GM12878 (cell line): Measurements from ENCODE around the gene LIX1L. TPM values are rescaled to one million over a fixed set of nuclear protein-coding genes. Genes with fewer than 3 reads are reported as not detected.
A peak's percentile ranks its signal among the peaks of the same experiment; 100 is the strongest.

Experiments
- EGR1 ChIP-seq, 2 experiments: IDR thresholded peaks; 1 replicate in 1 of 2; 2 replicates in 1 of 2; pipeline ENCODE4 v1.6.1; 2011 to 2012; ENCODE audit warnings: low read depth in 2 of 2, low read length in 2 of 2, borderline replicate concordance in 1 of 2, mild to moderate bottlenecking in 1 of 2, moderate library complexity in 1 of 2
- FOXK2 ChIP-seq: fragments of 450-650 bp; IDR thresholded peaks from 2 replicates; pipeline ENCODE4 v1.6.1; 2017; ENCODE audit warnings: mild to moderate bottlenecking, moderate library complexity
- MXI1 ChIP-seq: fragments of 150-350 bp; IDR thresholded peaks from 2 replicates; pipeline ENCODE4 v1.6.1; 2011; ENCODE audit warnings: low read depth, mild to moderate bottlenecking, inconsistent platforms, low read length, improper control_type of control experiment
- MYC ChIP-seq: IDR thresholded peaks from 2 replicates; pipeline ENCODE4 v1.6.1; 2011; ENCODE audit warnings: mild to moderate bottlenecking, low read length, moderate library complexity, inconsistent platforms; ENCODE audit not compliant: insufficient read depth, insufficient replicate concordance, insufficient read length, severe bottlenecking
- PAX8 ChIP-seq: fragments of 450-650 bp; IDR thresholded peaks from 2 replicates; pipeline ENCODE4 v1.6.1; 2017; ENCODE audit warnings: mild to moderate bottlenecking, moderate library complexity
- POLR2AphosphoS2 ChIP-seq: IDR thresholded peaks from 2 replicates; pipeline ENCODE4 v1.6.1; 2011; ENCODE audit warnings: low read depth, mild to moderate bottlenecking, low read length, improper control_type of control experiment, moderate library complexity
- RAD51 ChIP-seq: fragments of 450-650 bp; IDR thresholded peaks from 2 replicates; pipeline ENCODE4 v1.6.1; 2016; ENCODE audit warnings: moderate library complexity, mild to moderate bottlenecking, inconsistent platforms
- RUNX3 ChIP-seq: IDR thresholded peaks from 2 replicates; pipeline ENCODE4 v1.6.1; 2012; ENCODE audit warnings: low read length, inconsistent platforms
- SIN3A ChIP-seq: IDR thresholded peaks from 2 replicates; pipeline ENCODE4 v1.6.1; 2012; ENCODE audit warnings: low read depth, low read length, improper control_type of control experiment
- SREBF2 ChIP-seq: IDR thresholded peaks from 2 replicates; pipeline ENCODE4 v1.6.1; 2012; ENCODE audit warnings: mild to moderate bottlenecking, low read length
- TCF12 ChIP-seq: IDR thresholded peaks from 2 replicates; pipeline ENCODE4 v1.6.1; 2011; ENCODE audit warnings: low read depth, mild to moderate bottlenecking, low read length
- polyA plus RNA-seq, 11 experiments: library from polyadenylated mRNA; depleted of rRNA in 4 of 11; unstranded in 6 of 11; stranded (reverse) in 5 of 11; fragments of >200 nt; fragmentation: Nextera tagmentation in 4 of 11; fragmentation: Illumina TruSeq in 1 of 11; extraction: Ambion mirVana in 4 of 11; extraction: Trizol in 1 of 11; gene quantifications; 1 replicate in 1 of 11; 2 replicates in 10 of 11; pipeline versions ENCODE4 v1.2.1 to v1.2.3, GENCODE V29; 2011 to 2016; ENCODE audit warnings: inconsistent platforms in 2 of 11, missing spikeins in 2 of 11, low read depth in 1 of 11
- total RNA-seq, 4 experiments: library from RNA; depleted of rRNA in 3 of 4; stranded (reverse); fragments of >200 nt in 3 of 4; fragmentation: Illumina TruSeq in 1 of 4; extraction: Trizol in 1 of 4; gene quantifications; 2 replicates each; pipeline versions ENCODE4 v1.2.1 to v1.2.3, GENCODE V29; 2013 to 2021
- TF ChIP-seq, protein P1 (sequence below): IDR thresholded peaks from 2 replicates; pipeline ENCODE4 v1.6.1; 2012; ENCODE audit warnings: low read depth, low read length, improper control_type of control experiment
- TF ChIP-seq, protein P2 (sequence below): fragments of 450-650 bp; formaldehyde crosslinking; IDR thresholded peaks from 2 replicates; pipeline ENCODE4 v1.5.0; 2022; ENCODE audit warnings: mild to moderate bottlenecking, missing genetic modification characterization
- TF ChIP-seq, protein P3 (sequence below): IDR thresholded peaks from 2 replicates; pipeline ENCODE4 v1.6.1; 2011; ENCODE audit warnings: mild to moderate bottlenecking, low read depth, low read length, moderate library complexity; ENCODE audit not compliant: insufficient replicate concordance
- TF ChIP-seq, protein P4 (sequence below): fragments of 450-650 bp; IDR thresholded peaks from 2 replicates; pipeline ENCODE4 v1.6.1; 2017; ENCODE audit warnings: mild to moderate bottlenecking

LIX1L gene
- total and polyA plus RNA-seq, 10 of the 15 experiments (the other 5 are each of a cell fraction or from before 2014, with no cell fraction given): 5.5 to 48.2 (median 15.3) TPM

DNA sequence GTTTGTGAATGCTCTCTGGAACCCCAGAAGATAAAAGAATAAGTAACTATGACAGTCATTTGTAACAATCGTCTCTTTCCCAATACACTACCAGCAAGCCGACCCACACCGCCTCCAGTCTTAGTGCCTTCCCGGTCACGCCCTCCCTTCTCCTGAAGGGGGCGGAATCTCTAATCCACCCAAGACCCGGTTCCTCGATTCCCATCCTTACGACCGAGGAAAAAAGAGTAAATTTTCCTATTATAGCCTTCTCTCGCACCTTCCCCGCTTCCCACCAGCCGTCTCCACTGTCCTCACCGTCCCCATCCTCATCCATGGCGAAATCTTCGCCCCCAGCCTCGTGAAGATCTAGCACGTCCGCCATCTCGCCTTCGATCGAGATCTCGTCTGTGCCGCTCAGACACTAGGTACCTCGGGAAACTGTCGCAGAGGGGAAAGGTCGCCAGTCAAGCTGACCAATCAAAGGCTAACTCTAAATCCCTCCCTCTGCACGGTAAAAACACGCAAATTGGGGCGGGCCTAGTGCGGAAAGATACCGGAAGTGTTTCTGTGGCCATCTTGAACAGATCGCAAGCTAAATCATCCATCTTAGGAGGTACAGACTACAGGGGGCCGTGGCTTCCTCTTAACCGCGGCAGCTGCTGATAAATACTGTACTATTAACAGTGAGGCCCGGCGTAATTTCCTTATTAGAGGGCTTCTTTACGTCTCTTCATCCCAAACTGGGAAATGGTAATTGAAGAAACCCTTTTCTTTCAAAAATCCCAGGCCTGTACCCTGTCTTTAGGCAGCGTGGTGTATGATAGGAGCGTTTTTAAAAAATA lies 30.5 kb downstream of the LIX1L start, which contains the start of gene RBM8A (continued):
- TF ChIP-seq, protein P1, sequence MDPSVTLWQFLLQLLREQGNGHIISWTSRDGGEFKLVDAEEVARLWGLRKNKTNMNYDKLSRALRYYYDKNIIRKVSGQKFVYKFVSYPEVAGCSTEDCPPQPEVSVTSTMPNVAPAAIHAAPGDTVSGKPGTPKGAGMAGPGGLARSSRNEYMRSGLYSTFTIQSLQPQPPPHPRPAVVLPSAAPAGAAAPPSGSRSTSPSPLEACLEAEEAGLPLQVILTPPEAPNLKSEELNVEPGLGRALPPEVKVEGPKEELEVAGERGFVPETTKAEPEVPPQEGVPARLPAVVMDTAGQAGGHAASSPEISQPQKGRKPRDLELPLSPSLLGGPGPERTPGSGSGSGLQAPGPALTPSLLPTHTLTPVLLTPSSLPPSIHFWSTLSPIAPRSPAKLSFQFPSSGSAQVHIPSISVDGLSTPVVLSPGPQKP: peak; percentile 73
- TF ChIP-seq RAD51 (no peak; the same call in 1 of the 2 replicates), MYC (no peak), MXI1 (0 out of 2 replicates have a peak, but pooled peaks have one; percentile 26), SIN3A (peak; percentile 81; the same call in 1 of the 2 replicates), RUNX3 (peak; percentile 62; the same call in 1 of the 2 replicates), POLR2AphosphoS2 (peak; percentile 90), PAX8 (peak; percentile 89; the same call in 1 of the 2 replicates), EGR1 (IDR thresholded peaks at IDR 0.05; ENCODE audit: borderline replicate concordance in 1 of 2, low read depth in 2 of 2, low read length in 2 of 2) (0 out of 3 replicates have a peak, but pooled peaks of 1 of the 2 experiments have one; percentile 27), FOXK2 (peak; percentile 58; the same call in 1 of the 2 replicates), TCF12 (0 out of 2 replicates have a peak, but pooled peaks have one; percentile 48), SREBF2 (no peak)
- TF ChIP-seq, protein P2, sequence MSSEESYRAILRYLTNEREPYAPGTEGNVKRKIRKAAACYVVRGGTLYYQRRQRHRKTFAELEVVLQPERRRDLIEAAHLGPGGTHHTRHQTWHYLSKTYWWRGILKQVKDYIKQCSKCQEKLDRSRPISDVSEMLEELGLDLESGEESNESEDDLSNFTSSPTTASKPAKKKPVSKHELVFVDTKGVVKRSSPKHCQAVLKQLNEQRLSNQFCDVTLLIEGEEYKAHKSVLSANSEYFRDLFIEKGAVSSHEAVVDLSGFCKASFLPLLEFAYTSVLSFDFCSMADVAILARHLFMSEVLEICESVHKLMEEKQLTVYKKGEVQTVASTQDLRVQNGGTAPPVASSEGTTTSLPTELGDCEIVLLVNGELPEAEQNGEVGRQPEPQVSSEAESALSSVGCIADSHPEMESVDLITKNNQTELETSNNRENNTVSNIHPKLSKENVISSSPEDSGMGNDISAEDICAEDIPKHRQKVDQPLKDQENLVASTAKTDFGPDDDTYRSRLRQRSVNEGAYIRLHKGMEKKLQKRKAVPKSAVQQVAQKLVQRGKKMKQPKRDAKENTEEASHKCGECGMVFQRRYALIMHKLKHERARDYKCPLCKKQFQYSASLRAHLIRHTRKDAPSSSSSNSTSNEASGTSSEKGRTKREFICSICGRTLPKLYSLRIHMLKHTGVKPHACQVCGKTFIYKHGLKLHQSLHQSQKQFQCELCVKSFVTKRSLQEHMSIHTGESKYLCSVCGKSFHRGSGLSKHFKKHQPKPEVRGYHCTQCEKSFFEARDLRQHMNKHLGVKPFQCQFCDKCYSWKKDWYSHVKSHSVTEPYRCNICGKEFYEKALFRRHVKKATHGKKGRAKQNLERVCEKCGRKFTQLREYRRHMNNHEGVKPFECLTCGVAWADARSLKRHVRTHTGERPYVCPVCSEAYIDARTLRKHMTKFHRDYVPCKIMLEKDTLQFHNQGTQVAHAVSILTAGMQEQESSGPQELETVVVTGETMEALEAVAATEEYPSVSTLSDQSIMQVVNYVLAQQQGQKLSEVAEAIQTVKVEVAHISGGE: no peak
- TF ChIP-seq, protein P3, sequence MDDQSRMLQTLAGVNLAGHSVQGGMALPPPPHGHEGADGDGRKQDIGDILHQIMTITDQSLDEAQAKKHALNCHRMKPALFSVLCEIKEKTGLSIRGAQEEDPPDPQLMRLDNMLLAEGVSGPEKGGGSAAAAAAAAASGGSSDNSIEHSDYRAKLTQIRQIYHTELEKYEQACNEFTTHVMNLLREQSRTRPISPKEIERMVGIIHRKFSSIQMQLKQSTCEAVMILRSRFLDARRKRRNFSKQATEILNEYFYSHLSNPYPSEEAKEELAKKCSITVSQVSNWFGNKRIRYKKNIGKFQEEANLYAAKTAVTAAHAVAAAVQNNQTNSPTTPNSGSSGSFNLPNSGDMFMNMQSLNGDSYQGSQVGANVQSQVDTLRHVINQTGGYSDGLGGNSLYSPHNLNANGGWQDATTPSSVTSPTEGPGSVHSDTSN: no peak
- TF ChIP-seq, protein P4, sequence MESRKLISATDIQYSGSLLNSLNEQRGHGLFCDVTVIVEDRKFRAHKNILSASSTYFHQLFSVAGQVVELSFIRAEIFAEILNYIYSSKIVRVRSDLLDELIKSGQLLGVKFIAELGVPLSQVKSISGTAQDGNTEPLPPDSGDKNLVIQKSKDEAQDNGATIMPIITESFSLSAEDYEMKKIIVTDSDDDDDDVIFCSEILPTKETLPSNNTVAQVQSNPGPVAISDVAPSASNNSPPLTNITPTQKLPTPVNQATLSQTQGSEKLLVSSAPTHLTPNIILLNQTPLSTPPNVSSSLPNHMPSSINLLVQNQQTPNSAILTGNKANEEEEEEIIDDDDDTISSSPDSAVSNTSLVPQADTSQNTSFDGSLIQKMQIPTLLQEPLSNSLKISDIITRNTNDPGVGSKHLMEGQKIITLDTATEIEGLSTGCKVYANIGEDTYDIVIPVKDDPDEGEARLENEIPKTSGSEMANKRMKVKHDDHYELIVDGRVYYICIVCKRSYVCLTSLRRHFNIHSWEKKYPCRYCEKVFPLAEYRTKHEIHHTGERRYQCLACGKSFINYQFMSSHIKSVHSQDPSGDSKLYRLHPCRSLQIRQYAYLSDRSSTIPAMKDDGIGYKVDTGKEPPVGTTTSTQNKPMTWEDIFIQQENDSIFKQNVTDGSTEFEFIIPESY: no peak
